GM19328 (cell line): Measurements from ENCODE around the gene SRSF7.
"Not testable (repeated sequence)": the region's sequence is repeated elsewhere in the genome, so short reads cannot be mapped to it uniquely, and the experiment has no call there.

Experiments used
- ATAC-seq: cut with Tn5 transposase; IDR thresholded peaks from one replicate; pipeline ENCODE4 v1.9.1; 2021; ENCODE audit warnings: mild to moderate bottlenecking, moderate library complexity; ENCODE audit not compliant: unreplicated experiment

The SRSF7 gene

DNA sequence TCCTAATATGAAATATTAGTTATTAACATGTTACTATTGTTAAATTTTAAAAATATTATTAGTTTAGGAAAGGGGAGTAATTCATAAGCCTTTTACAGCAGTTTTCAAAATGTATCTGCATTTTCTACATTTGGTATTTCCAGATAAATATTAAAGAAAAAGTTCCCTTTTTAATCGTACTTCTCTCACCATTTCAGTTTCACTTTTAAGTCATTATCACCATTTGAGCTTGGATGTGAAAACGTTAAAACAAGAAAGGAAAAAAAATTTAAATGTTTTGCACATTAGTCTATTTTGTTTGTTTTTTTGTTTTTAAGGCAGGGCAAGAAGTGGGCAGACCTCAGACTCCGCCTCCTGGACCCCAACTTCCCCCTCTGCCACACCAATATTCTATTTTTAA, 3.3 kb upstream of the SRSF7 start:
- ATAC-seq = no peak

- ATAC-seq = no peak
Observed at GRCh38 chr2:38754049-38754448, 2.9 kb upstream of the SRSF7 start.

DNA sequence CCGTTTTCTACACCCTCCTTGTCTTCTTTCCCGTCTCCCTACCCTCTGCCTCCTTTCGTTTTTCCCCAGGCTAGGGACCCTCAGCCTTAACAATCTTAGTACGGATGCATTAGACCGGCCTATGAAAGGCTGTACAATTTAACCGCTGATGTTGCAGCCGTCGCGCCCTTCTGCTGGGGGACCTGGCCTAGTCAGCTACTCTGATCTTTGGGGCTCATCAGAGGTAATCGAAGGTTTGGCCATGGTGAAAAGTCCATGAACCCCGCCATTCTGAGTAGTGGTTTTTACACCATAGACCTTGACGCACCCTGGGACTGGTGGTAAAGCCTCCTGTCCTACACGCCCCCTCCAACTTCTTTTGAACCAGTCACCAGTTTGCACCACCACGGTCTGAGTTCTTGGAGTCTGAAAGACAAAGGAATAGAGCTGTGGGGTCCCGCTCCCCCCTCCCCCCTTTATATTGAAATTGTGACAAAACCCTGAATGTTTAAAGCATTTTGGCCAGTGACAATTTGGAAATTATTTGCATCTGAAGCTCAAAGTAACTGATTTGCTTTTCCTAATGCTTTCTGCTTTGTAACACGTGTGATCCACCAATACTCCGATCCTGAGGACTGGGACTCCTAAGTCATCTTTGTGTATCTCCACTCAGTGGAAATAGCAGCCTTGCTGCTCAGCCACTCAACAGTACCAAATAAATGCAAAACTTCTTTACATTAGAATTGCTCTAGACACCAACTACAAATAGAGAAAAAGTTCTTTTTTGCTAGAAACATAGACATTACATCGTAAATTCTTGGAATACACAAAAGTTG, 642 bp upstream of the SRSF7 start:
- ATAC-seq = peak; percentile 27

- peak; percentile 35 for ATAC-seq
Observed at GRCh38 chr2:38750011-38750890, 910 bp downstream of the SRSF7 start.

GRCh38 chr2:38748943-38749804, 2.0 kb downstream of the SRSF7 start:
- no peak for ATAC-seq

- ATAC-seq = no peak
Observed at GRCh38 chr2:38748391-38748790, 2.8 kb downstream of the SRSF7 start.

DNA sequence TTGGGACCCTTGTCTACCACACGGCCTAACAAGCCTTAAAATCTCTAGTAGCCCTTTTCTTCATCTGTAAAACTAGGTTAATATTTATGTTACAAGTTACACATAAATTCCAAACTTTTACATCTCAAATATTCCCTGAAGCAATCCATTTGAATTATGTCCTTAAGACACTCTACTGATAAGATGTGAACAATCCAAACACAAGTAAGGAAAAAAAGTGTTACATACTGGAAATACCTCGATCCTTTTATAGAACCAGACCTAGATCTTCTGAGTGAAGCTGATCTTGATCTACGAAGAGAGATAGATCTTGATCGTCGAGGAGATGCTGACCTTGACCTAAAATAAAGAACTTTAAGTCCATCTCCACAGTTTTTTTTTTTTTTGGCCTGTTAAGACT, 3.3 kb downstream of the SRSF7 start:
- ATAC-seq = no peak

GRCh38 chr2:38747007-38747424, 4.1 kb downstream of the SRSF7 start:
- ATAC-seq = no peak

- ATAC-seq = no peak
Observed at GRCh38 chr2:38745267-38745666, 5.9 kb downstream of the SRSF7 start.

DNA sequence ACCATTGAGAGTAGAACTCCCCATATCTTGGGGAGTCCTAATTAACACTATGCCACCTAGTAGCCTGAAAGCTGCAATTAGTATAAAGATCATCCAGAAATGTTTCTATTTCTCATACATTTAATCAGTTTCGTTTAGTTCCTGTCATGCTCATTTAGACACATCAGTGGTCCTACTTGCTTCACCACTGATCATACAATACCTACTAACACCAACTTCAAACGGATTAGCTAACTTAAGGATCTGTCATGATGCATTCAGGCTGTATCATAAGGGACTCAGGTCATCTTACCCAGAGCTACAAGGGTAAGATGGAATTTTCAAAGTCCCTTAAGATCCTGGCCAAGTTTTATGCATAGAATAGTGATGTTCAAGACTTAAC, 6.8 kb downstream of the SRSF7 start:
- no peak for ATAC-seq

DNA sequence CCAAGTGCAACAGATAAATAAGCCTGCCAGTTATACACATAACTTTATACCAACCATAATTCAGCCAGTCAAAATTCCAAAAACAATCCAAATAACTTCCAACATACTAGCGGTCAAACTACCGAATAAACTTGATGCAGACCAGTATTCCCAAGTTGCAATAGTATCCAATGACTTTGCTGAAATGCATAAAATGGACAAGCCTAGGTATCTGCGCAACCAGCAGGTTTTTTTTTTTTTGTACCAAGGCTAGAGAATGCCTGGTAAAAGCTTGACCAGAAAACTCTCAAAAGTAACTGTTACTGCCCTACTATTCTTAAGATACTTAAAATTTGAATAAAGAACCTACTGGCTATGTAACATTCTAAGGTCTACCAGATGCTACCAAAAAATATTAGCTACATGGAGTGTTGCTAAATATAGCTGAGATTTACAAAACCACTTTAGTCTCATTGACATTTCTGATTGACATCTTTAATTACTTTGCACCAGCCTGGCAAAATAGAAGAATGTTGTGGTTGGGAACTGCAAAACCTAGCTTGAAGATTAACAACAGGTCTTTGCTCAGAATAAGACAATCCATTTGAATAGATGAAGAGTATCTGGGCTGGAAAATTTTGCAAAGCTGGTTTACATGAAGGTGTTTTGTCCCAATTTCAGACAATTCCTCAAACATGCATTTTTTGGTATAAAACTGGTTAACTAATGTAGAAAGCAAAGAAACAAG, 7.3 kb downstream of the SRSF7 start:
- ATAC-seq = no peak

- ATAC-seq = no peak
Observed at GRCh38 chr2:38742797-38743559, 8.2 kb downstream of the SRSF7 start.

GRCh38 chr2:38740851-38741731, 10.1 kb downstream of the SRSF7 start:
- no peak for ATAC-seq

GRCh38 chr2:38739524-38739923, 11.6 kb downstream of the SRSF7 start:
- ATAC-seq = no peak

DNA sequence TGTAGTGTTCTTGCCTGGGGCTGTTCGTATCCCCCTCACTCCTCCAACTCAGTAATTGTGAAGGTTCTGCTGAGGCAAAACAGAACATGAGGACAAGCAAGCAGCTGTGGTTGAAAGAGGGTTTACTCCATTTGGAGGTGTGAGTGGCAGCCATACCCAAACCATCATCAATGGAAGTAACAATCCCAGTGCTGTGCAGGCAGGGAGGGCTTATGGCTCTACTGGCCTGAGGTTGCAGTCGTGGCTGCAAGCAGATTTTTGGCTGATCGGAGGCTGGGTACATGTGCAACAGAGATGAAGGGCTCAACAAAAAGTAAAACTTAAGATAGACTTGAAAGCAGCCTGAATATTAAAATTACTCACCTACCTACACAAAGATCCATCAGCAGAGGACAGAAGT, 13.2 kb downstream of the SRSF7 start:
- no peak for ATAC-seq

- ATAC-seq = not testable (repeated sequence)
Observed at GRCh38 chr2:38737000-38737698, 14.0 kb downstream of the SRSF7 start.

DNA sequence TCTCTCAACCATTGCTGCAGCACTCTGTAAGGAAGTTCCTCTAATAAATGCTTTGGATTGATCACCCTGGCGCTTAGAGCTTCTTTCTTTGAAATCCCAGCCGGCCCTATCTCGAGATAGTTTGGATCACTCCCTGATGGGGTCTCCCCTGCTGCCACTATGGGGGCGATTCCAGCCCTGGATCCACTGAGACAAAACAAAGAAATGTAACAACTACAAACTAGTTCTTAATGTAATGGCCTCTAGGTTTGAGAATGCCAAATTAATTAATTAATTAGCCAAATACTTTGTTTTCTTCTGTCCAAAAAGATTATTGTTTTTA, 15.2 kb downstream of the SRSF7 start:
- ATAC-seq = no peak
